A549 treated with dexamethasone at 1 μM for 4 hours (cell line): ENCODE measurements around the gene SEC23IP. TPM values are rescaled to one million over a fixed set of nuclear protein-coding genes. Genes with fewer than 3 reads are reported as not detected.

Experiments used
- total RNA-seq: library from RNA; stranded (reverse); fragments of 200-300 nt; extraction: Qiagen RNA extraction; gene quantifications from 5 replicates; pipeline ENCODE4 v1.2.3, GENCODE V29; 2022

Gene SEC23IP
- total RNA-seq = 54.3 to 71.4 TPM (median 67.0 TPM) in 5 replicates

GRCh38 chr10:119892188-119893065 lies at the start of gene SEC23IP:
Gene SEC23IP (plus strand): TSS chr10:119892730. CDS start chr10:119892783, 53 bp downstream.

GRCh38 chr10:119872610-119872859 lies 20.0 kb upstream of the SEC23IP start, which contains the start of gene MCMBP:
Gene MCMBP (minus strand): TSS chr10:119872843. CDS start chr10:119872584, 259 bp downstream.

Other genes with a start within 250 kb of the SEC23IP start
- gene BAG3, start 241.3 kb upstream of the SEC23IP start, total RNA-seq = 212 to 309 TPM (median 305 TPM) in 5 replicates
- gene INPP5F, start 166.7 kb upstream of the SEC23IP start, total RNA-seq = 8.6 to 11.4 TPM (median 10.3 TPM) in 5 replicates
- gene MCMBP, start 19.9 kb upstream of the SEC23IP start, total RNA-seq = 79.6 to 93.1 TPM (median 91.7 TPM) in 5 replicates